IMR-90 (cell line): ENCODE data around the gene SYNE3. TPM values are rescaled to one million over a fixed set of nuclear protein-coding genes. Genes with fewer than 3 reads are reported as not detected.
A peak's percentile ranks its signal among the peaks of the same experiment; 100 is the strongest.

Experiments
- ATAC-seq: fragments of 200-7000 bp; cut with Tn5 transposase; 2 replicates; pipeline ENCODE4 v1.9.1; 2020; ENCODE audit warnings: low read depth, mild to moderate bottlenecking, moderate library complexity
- BruUV-seq: library from RNA; stranded (reverse); fragments of 400-500 nt; replicated peaks from 2 replicates; lab custom pipeline; 2021; lab: Mats Ljungman, UMichigan
- CTCF ChIA-PET: fragments of 300-600 bp; formaldehyde crosslinking; extraction: SDS; loops from one replicate; lab custom pipeline; 2021; ENCODE audit warnings: antibody characterized with exemption; lab: Yijun Ruan, JAX
- POLR2A ChIA-PET: fragments of 300-600 bp; sonication (Branson Sonifier 250); formaldehyde crosslinking; loops from one replicate; lab custom pipeline; 2022; ENCODE audit warnings: antibody characterized with exemption; ENCODE audit not compliant: unreplicated experiment; lab: Charles Lee
- DNase-seq: peaks from one replicate; pipeline ENCODE4 v3.0.0; 2013
- H2AFZ ChIP-seq: replicated peaks from 2 replicates; pipeline ENCODE3; 2013; ENCODE audit warnings: low read length, mild to moderate bottlenecking; ENCODE audit not compliant: poor library complexity
- H2AK5ac ChIP-seq: 2 replicates; pipeline ENCODE4 v1.6.1; 2013; ENCODE audit warnings: low read depth, low read length, inconsistent platforms
- H2AK9ac ChIP-seq: replicated peaks from 2 replicates; pipeline ENCODE3; 2013; ENCODE audit warnings: mild to moderate bottlenecking, low read depth, low read length, moderate library complexity; ENCODE audit not compliant: poor library complexity
- H2BK120ac ChIP-seq: 2 replicates; pipeline ENCODE4 v1.6.1; 2013; ENCODE audit warnings: low read depth, low read length, inconsistent platforms
- H2BK15ac ChIP-seq: 3 replicates; pipeline ENCODE4 v1.6.1; 2013; ENCODE audit warnings: low read depth, low read length, inconsistent platforms
- H2BK20ac ChIP-seq: 2 replicates; pipeline ENCODE4 v1.6.1; 2013; ENCODE audit warnings: low read depth, mild to moderate bottlenecking, inconsistent platforms, low read length, moderate library complexity
- H2BK5ac ChIP-seq: 2 replicates; pipeline ENCODE4 v1.6.1; 2013; ENCODE audit warnings: mild to moderate bottlenecking, low read depth, low read length, inconsistent platforms; ENCODE audit not compliant: poor library complexity, severe bottlenecking
- H3K14ac ChIP-seq: replicated peaks from 2 replicates; pipeline ENCODE4 v1.6.1; 2013; ENCODE audit warnings: low read depth, low read length, inconsistent platforms
- H3K18ac ChIP-seq: 2 replicates; pipeline ENCODE4 v1.6.1; 2013; ENCODE audit warnings: low read depth, low read length, control low read depth
- H3K23ac ChIP-seq: 2 replicates; pipeline ENCODE4 v1.6.1; 2013; ENCODE audit warnings: low read depth, low read length, inconsistent platforms
- H3K27ac ChIP-seq: 2 replicates; pipeline ENCODE4 v1.5.1; 2013; ENCODE audit warnings: mild to moderate bottlenecking, control low read depth, low read length; ENCODE audit not compliant: insufficient read depth
- H3K27me3 ChIP-seq: 2 replicates; pipeline ENCODE4 v1.6.1; 2013; ENCODE audit warnings: low read length; ENCODE audit not compliant: control insufficient read depth, insufficient read depth
- H3K36me3 ChIP-seq: 2 replicates; pipeline ENCODE4 v1.6.1; 2013; ENCODE audit warnings: low read length, mixed read lengths; ENCODE audit not compliant: control insufficient read depth, insufficient read depth
- H3K4ac ChIP-seq: 2 replicates; pipeline ENCODE4 v1.6.1; 2013; ENCODE audit warnings: low read depth, low read length, inconsistent platforms
- H3K4me1 ChIP-seq: 2 replicates; pipeline ENCODE4 v1.6.1; 2013; ENCODE audit warnings: low read length, mixed read lengths; ENCODE audit not compliant: control insufficient read depth, insufficient read depth
- H3K4me2 ChIP-seq: 2 replicates; pipeline ENCODE4 v1.6.1; 2013; ENCODE audit warnings: low read depth, mild to moderate bottlenecking, control low read depth, low read length, moderate library complexity
- H3K4me3 ChIP-seq: 2 replicates; pipeline ENCODE4 v1.5.1; 2013; ENCODE audit warnings: low read depth, mild to moderate bottlenecking, control low read depth, low read length, moderate library complexity; ENCODE audit not compliant: insufficient read depth
- H3K56ac ChIP-seq: 2 replicates; pipeline ENCODE4 v1.6.1; 2013; ENCODE audit warnings: low read length, inconsistent platforms; ENCODE audit not compliant: insufficient read depth; ENCODE audit errors: extremely low read depth
- H3K79me1 ChIP-seq, 2 experiments: 2 replicates each; pipeline ENCODE4 v1.6.1; 2013; ENCODE audit warnings: low read length in 2 of 2, inconsistent platforms in 1 of 2, low read depth in 1 of 2
- H3K9ac ChIP-seq: 2 replicates; pipeline ENCODE4 v1.6.1; 2013; ENCODE audit warnings: low read depth, low read length, control low read depth
- H3K9me1 ChIP-seq: 2 replicates; pipeline ENCODE4 v1.6.1; 2013; ENCODE audit warnings: low read length, inconsistent platforms; ENCODE audit not compliant: insufficient read depth
- H3K9me3 ChIP-seq: 2 replicates; pipeline ENCODE4 v1.6.1; 2013; ENCODE audit warnings: low read length; ENCODE audit not compliant: control insufficient read depth, insufficient read depth
- H4K20me1 ChIP-seq: 2 replicates; pipeline ENCODE4 v1.6.1; 2013; ENCODE audit warnings: low read length, inconsistent platforms; ENCODE audit not compliant: insufficient read depth
- H4K5ac ChIP-seq: 2 replicates; pipeline ENCODE4 v1.6.1; 2013; ENCODE audit warnings: mild to moderate bottlenecking, low read depth, low read length, control low read depth
- H4K8ac ChIP-seq, 2 experiments: 2 replicates each; pipeline ENCODE4 v1.6.1; 2013; ENCODE audit warnings: low read depth in 2 of 2, low read length in 2 of 2, control low read depth in 1 of 2, inconsistent platforms in 1 of 2
- H4K91ac ChIP-seq: 2 replicates; pipeline ENCODE4 v1.6.1; 2013; ENCODE audit warnings: low read depth, low read length, inconsistent platforms; ENCODE audit not compliant: insufficient read depth
- BHLHE40 ChIP-seq: fragments of 150-350 bp; IDR thresholded peaks from 2 replicates; pipeline ENCODE4 v1.6.1; 2016; ENCODE audit warnings: mild to moderate bottlenecking, low read depth, low read length
- CHD1 ChIP-seq: IDR thresholded peaks from 2 replicates; pipeline ENCODE4 v1.6.1; 2012; ENCODE audit warnings: low read depth, low read length, improper control_type of control experiment
- FOS ChIP-seq: fragments of 150-350 bp; IDR thresholded peaks from 2 replicates; pipeline ENCODE4 v1.6.1; 2016; ENCODE audit warnings: low read depth, low read length
- MAFK ChIP-seq: IDR thresholded peaks from 2 replicates; pipeline ENCODE4 v1.6.1; 2012; ENCODE audit warnings: low read depth, low read length, improper control_type of control experiment
- NFE2L2 ChIP-seq: fragments of 150-350 bp; IDR thresholded peaks from 2 replicates; pipeline ENCODE4 v1.6.1; 2016; ENCODE audit warnings: low read depth, mild to moderate bottlenecking, low read length
- POLR2A ChIP-seq: IDR thresholded peaks from 2 replicates; pipeline ENCODE4 v1.6.1; 2012; ENCODE audit warnings: mild to moderate bottlenecking, low read depth, low read length
- RAD21 ChIP-seq: IDR thresholded peaks from 2 replicates; pipeline ENCODE4 v1.6.1; 2012; ENCODE audit warnings: low read length, improper control_type of control experiment
- RCOR1 ChIP-seq: IDR thresholded peaks from 2 replicates; pipeline ENCODE4 v1.6.1; 2012; ENCODE audit warnings: mild to moderate bottlenecking, low read length, improper control_type of control experiment; ENCODE audit not compliant: insufficient replicate concordance
- WGBS, 2 experiments: methylation state at CpG; one replicate each; pipeline versions ENCODE4 v1.1.5 to v1.1.7; 2013; ENCODE audit warnings: missing lambda C conversion rate in 2 of 2; ENCODE audit not compliant: insufficient read length in 1 of 2; ENCODE audit errors: extremely low coverage in 2 of 2; 5-methylcytosine and 5-hydroxymethylcytosine counted together
- dilution Hi-C: fragments of 300-500 bp; cut with HindIII; formaldehyde crosslinking; loops from one replicate; pipeline ENCODE4 v1.14.3; 2018; ENCODE audit warnings: low sequenced_read_pairs; ENCODE audit not compliant: unreplicated experiment
- in situ Hi-C: fragments of 300-500 bp; cut with MboI; formaldehyde crosslinking; loops from 3 replicates; pipeline ENCODE4 v1.14.3; 2019; ENCODE audit warnings: low sequenced_read_pairs, inconsistent platforms, mixed read lengths
- intact Hi-C: fragments of 100-400 bp; cut with micrococcal nuclease; formaldehyde crosslinking; loops from 2 replicates; pipeline ENCODE4 v1.10.0; 2022
- polyA plus RNA-seq, 3 experiments: library from polyadenylated mRNA; depleted of rRNA; stranded (reverse); fragments of >200 nt; gene quantifications; 2 replicates each; pipeline ENCODE4 v1.2.3, GENCODE V29; 2012; ENCODE audit warnings: low replicate concordance in 1 of 3
- total RNA-seq: library from RNA; depleted of rRNA; stranded (reverse); fragments of >200 nt; gene quantifications from 2 replicates; pipeline ENCODE4 v1.2.3, GENCODE V29; 2012
- TF ChIP-seq, protein P1 (sequence below): conservative IDR thresholded peaks from 2 replicates; pipeline ENCODE4 v1.5.1; 2012; ENCODE audit warnings: mild to moderate bottlenecking, low read depth, low read length, improper control_type of control experiment

Gene SYNE3
- total and polyA plus RNA-seq, 2 of the 4 experiments (the other 2 are of a cell fraction) = 2.9 to 5.0 TPM

GRCh38 chr14:95545515-95546168, 29.2 kb upstream of the SYNE3 start:
- H2AK5ac ChIP-seq = no peak overlapping the region
- peaks cover 13% of the 10 kb centered on the region for H3K4me1 ChIP-seq
- H3K36me3 ChIP-seq = peaks cover 4% of the 10 kb centered on the region; the same call in 1 of the 2 replicates
- dilution Hi-C loops = no loop called here
- WGBS, 2 experiments = no CpG with 5 or more reads among the region's 5 CpGs
- peak overlapping the region; percentile 45; the same call in 1 of the 3 replicates for H2BK15ac ChIP-seq
- H4K91ac ChIP-seq = no peak overlapping the region
- H3K18ac ChIP-seq = no peak overlapping the region
- peaks cover 2% of the 10 kb centered on the region for H3K9me3 ChIP-seq
- H4K8ac ChIP-seq = no peak overlapping the region
- in situ Hi-C loops = loop anchor here (10.0 to 25.0 kb wide), 2 partner anchors 549 to 717 kb away; partner anchors contain the start of gene BDKRB1
- H3K9ac ChIP-seq = no peak overlapping the region
- intact Hi-C loops = no loop called here
- no peak overlapping the region for H2BK5ac ChIP-seq
- TF ChIP-seq MAFK (no peak), CHD1 (no peak), RCOR1 (peak; percentile 60), RAD21 (no peak), BHLHE40 (peak; percentile 30; the same call in 1 of the 2 replicates), NFE2L2 (no peak), POLR2A (no peak), FOS (peak; percentile 93)
- TF ChIP-seq, protein P1, sequence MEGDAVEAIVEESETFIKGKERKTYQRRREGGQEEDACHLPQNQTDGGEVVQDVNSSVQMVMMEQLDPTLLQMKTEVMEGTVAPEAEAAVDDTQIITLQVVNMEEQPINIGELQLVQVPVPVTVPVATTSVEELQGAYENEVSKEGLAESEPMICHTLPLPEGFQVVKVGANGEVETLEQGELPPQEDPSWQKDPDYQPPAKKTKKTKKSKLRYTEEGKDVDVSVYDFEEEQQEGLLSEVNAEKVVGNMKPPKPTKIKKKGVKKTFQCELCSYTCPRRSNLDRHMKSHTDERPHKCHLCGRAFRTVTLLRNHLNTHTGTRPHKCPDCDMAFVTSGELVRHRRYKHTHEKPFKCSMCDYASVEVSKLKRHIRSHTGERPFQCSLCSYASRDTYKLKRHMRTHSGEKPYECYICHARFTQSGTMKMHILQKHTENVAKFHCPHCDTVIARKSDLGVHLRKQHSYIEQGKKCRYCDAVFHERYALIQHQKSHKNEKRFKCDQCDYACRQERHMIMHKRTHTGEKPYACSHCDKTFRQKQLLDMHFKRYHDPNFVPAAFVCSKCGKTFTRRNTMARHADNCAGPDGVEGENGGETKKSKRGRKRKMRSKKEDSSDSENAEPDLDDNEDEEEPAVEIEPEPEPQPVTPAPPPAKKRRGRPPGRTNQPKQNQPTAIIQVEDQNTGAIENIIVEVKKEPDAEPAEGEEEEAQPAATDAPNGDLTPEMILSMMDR = no peak
- H3K56ac ChIP-seq = no peak overlapping the region
- H3K14ac ChIP-seq = no peak overlapping the region
- ChIA-PET CTCF (interaction anchor here (1.4 to 1.6 kb wide), 2 partner anchors 11 to 18 kb away, joined by 5 to 6 read pairs; partner anchors contain the start of gene GLRX5), POLR2A (no interaction called here)
- H3K23ac ChIP-seq = no peak overlapping the region
- ATAC-seq = peak; percentile 61; the same call in 1 of the 2 replicates
- no peaks in the 10 kb centered on the region for H3K27me3 ChIP-seq
- peaks cover 8% of the 10 kb centered on the region; the same call in 1 of the 2 replicates for H4K20me1 ChIP-seq
- H2AK9ac ChIP-seq = no peak overlapping the region
- no peak overlapping the region for H3K4me2 ChIP-seq
- no peak overlapping the region for H2BK20ac ChIP-seq
- no peak overlapping the region for H3K27ac ChIP-seq
- H3K4ac ChIP-seq = no peak overlapping the region
- H3K4me3 ChIP-seq = no peak overlapping the region
- no TSS peak for BruUV-seq
- peak; percentile 97 for DNase-seq
- H2AFZ ChIP-seq = no peak overlapping the region
- H4K5ac ChIP-seq = no peak overlapping the region
- H2BK120ac ChIP-seq = peak overlapping the region; percentile 36; the same call in 1 of the 2 replicates
- peaks cover 33 to 51% of the 10 kb centered on the region in 2 experiments for H3K79me1 ChIP-seq
- peaks cover 18% of the 10 kb centered on the region for H3K9me1 ChIP-seq
